Stimulated activated CD4-positive, alpha-beta T cell treated with anti-CD3 and anti-CD28 coated beads, Interleukin-1b, Interleukin-23, amount 100 ng/mL, for 1 hour (primary cell): Measurements from ENCODE around the gene IFITM1.

Experiments
- DNase-seq, 2 donors: peaks; one replicate each; pipeline ENCODE4 v3.0.0-alpha.2; 2020; ENCODE audit warnings: low read depth in 2 of 2

IFITM1 gene

DNA sequence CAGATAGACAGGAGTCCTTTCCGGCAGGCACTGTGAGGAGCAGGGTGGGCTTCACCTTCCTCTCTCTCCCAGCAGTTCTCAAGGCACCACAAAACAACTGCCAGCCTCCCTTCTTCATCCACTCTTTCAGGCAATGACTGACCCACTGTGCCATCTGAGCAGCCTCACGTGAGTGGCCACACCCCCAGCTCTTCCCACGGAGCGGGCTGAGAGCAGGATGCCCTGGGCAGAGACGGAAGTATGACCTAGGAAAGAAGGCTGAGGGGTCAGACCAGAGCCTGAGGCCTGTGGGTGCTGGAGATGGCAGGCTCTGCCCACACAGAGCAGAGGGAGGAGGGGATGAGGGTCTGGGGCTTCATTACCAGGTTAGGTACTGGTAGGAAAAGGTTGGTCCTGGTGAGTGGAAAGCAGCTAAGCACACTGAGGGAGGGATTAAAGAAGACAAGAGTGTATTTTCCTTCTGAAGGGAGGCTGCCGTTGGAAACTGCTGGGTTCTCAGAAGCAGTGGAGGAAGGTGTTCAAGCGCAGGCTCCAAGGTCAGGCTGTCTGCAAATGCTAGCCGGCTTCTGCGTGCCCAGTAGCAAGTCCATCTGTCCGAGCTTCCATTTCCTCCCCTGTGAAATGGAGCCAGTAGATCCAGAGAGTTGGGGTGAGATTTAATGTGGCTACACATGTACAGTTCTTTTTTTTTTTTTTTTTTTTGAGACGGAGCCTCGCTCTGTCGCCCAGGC, 31.0 kb upstream of the IFITM1 start:
- DNase-seq = no peak

DNA sequence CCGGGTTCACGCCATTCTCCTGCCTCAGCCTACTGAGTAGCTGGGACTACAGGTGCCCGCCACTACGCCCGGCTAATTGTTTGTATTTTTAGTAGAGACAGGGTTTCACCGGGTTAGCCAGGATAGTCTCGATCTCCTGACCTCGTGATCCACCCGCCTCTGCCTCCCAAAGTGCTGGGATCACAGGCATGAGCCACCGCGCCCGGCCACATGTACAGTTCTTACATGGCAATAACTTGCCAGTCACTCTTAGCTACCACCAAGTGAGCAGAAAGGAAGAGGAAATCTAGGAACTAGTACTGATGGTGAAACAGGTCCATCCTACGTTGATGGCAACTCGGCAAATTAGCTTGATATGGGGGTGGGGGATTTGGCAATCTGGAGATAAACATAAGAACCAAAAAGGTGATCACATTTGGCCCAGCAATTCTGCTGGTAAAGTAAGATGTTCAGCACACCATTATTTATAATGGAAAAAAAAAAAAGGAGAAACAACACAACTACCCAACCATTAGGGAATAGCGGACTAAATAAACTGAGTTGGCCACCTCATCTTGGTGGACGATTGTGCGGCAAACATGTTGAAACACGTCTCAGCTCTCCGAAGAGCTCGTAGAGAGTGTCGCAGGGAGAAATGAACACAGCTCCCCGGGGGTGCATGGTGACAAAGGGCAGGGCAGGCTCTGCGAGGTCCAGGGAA, 30.3 kb upstream of the IFITM1 start:
- DNase-seq = no peak

DNA sequence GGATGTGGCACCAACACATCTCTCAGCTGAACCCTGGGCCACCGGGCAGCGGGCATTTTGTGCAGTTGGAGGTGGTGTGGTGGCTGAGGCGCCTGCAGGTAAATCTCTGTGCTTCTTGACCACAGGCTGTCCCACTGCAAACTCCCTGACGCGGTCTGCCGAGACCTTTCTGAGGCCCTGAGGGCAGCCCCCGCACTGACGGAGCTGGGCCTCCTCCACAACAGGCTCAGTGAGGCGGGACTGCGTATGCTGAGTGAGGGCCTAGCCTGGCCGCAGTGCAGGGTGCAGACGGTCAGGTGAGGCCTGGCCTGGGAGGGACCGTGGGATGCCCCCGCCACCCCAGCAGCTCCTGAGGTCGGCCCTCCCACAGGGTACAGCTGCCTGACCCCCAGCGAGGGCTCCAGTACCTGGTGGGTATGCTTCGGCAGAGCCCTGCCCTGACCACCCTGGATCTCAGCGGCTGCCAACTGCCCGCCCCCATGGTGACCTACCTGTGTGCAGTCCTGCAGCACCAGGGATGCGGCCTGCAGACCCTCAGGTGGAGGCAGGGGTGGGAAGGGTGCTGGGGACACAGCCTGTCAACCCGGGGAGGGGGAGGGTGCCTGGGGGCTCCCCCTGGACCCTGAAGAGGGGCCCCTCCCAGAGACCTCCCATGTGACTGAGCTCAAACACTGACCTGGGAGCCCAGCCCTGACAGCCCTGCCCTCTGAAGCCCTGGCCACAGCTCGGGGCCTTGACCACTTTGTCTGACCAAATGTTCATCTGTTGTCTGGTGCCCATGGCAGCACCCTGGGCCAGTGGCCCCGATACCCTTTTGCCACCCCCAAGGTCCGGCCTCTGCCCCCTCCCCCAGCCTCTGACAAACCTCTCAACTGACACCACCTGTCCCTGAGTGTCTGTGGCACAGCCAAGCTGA, 29.5 kb upstream of the IFITM1 start:
- no peak for DNase-seq

DNA sequence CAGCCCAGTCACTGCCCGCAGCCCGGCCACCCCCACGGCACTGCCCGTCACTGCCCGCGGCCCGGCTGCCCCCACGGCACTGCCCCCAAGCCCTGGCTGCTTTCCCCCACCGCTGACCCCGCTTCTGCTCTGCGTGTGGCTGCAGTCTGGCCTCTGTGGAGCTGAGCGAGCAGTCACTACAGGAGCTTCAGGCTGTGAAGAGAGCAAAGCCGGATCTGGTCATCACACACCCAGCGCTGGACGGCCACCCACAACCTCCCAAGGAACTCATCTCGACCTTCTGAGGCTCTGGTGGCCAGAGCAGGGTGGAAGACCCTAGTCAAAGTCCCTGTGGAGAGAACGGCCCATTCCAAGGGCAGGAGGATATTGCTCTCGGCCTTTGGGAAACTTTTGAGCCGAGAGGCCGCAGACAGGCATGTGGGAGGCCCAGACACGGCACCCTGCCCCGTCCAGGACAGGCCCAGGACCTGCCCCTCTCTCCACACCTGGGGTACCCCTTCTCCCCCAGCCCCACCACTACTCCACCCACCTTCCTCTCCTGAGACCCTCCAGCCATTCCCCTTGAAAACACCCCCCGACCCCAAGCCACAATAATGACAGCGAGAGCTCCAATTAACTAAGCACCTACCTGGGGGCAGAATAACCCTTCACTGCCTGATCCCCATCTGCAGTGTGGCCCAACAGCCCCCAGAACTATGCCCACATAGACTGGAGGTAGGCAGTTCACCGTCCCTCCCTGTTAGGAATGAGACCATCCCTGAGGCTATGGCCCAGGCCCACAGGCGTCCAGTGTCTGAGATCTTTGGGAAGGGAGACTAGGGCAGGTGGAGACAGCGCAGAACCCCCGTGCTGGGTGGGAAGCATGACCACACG, 28.6 kb upstream of the IFITM1 start:
- DNase-seq = no peak

DNA sequence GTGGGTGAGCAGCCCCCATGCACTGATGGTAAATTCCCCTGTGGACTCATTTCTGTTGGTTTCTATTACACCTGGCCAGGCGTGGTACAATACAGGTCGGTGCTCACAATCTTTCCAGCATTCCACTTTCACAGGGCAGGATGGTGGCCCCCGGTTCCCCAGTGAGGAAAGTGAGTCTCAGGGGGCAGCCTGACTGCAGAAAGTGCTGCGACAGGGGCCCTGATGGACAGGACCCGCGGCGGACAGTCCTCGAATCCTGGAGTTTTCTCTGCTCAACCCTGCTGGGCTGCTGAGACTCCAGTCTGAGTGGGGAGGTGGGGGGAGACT, 28.0 kb upstream of the IFITM1 start:
- no peak for DNase-seq

DNA sequence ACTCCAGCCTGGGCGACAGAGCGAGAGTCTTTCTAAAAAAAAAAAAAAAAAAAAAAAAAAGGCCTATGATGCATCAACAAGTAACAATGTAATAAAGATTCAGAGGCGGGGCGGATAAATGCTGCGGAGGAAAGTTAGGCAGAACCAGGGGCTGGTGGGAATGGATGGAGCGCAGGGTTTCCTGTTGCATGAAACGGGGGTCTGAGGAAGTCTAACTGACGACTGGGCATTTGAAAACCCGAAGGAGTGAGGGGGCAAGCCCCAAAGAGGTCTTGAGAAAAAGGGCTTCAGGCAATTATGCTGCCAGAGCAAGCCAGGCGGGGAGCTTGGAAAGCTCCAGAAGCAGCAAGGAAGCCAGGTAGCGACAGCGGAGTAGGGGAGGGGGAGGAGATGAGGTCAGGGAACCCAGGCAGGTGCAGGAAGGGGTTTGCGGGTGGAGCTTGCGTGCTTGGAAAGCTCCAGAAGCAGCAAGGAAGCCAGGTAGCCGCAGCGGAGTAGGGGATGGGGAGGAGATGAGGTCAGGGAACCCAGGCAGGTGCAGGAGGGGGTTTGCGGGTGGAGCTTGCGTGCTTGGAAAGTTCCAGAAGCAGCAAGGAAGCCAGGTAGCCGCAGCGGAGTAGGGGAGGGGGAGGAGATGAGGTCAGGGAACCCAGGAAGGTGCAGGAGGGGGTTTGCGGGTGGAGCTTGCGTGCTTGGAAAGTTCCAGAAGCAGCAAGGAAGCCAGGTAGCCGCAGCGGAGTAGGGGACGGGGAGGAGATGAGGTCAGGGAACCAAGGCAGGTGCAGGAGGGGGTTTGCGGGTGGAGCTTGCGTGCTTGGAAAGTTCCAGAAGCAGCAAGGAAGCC, 26.6 kb upstream of the IFITM1 start:
- DNase-seq = peak in 1 of 2 donors; percentile 76

DNA sequence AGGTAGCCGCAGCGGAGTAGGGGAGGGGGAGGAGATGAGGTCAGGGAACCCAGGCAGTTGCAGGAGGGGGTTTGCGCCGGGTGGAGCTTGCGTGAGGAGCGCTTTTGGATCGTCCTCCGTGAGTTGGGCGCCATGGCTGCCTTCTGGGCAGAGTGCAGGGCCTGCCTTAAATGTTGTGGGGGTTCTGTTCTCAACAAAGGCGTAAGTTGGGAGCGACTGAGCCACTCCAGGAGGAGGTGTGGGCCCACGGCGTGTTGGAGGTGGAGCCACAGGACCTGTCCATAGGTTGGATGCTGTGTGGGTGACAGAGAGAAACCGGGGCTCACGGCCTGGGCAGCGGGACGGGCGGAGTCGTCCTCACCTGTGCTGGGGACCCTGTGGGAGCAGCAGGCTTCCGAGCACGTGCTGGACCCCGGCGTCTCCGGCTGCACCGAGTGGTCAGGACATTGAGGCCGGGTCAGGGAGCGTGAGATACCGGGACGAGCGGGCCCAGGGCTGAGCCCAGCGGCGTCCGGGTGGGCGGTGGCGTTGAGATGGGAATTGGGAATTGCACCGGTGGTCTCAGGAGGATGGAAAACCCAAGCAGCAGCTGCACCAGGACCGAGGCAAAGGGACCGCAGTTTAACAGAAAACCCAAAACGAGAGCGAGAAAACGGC, 25.9 kb upstream of the IFITM1 start:
- no peak for DNase-seq

DNA sequence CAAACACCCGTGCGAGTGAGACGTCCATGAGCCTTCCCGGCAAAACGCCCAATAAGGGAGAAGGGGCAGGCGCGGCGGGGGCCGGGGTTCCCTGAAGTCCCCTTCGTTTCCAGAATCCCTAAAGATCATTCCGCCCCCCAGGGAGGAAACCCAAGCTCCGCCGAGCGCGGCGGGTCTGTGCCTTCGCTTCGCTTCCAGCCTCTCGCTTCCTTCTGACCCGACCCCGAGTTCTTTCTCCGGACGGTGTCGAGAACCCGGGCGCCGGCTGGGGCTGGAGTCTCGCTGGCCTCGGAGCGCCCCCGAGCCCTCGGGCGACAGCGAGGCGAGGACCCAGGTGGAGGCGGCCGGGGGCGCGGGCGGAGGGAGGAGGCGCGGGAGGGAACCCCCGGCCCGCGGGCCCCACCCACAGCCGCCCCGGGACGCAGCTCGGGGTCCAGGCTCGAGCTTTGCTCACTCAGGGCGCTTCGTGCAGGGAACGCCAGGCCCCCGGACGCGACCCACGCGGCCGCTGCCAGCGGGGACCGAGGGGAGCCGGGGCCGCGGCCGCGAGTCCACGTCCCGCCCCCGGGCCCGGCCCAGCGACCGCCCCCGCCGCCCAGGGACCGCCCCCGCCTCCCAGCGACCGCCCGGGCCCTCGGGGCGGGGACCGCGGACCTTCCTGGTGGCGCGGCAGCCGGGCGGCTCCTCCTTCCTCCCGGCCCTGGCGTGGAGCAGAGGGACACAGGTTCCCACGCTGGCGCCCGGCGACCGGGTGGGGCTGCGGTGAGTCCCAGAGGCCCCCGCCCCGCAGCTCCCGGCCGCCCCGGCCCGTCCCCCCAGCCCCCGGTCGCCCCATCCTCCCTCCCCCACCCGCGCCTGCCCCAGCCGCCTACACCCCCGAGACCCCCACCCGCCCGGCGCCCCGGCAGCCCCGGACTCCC, 25.1 kb upstream of the IFITM1 start, which contains the start of gene PGGHG:
Gene PGGHG, plus strand, starts transcription at position 649 of the 920 bp plus-strand sequence. CDS start 691 bp downstream, outside the sequence.
- no peak for DNase-seq

DNA sequence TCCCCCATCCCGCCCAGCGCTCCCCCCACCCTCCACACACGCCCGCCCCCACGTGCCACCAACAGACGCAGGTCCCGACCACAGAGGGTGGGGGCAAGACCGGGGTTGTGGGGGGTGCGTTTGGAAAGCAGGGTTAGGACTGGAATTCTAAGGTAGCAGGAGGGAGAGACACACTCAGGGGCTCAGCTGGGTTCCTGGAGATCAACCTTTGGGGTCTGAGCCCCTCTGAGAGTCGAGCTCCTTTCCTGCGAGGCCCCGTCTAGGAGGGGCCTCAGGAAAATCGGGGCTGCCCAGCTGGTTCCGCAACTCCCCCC, 24.5 kb upstream of the IFITM1 start:
- no peak for DNase-seq

DNA sequence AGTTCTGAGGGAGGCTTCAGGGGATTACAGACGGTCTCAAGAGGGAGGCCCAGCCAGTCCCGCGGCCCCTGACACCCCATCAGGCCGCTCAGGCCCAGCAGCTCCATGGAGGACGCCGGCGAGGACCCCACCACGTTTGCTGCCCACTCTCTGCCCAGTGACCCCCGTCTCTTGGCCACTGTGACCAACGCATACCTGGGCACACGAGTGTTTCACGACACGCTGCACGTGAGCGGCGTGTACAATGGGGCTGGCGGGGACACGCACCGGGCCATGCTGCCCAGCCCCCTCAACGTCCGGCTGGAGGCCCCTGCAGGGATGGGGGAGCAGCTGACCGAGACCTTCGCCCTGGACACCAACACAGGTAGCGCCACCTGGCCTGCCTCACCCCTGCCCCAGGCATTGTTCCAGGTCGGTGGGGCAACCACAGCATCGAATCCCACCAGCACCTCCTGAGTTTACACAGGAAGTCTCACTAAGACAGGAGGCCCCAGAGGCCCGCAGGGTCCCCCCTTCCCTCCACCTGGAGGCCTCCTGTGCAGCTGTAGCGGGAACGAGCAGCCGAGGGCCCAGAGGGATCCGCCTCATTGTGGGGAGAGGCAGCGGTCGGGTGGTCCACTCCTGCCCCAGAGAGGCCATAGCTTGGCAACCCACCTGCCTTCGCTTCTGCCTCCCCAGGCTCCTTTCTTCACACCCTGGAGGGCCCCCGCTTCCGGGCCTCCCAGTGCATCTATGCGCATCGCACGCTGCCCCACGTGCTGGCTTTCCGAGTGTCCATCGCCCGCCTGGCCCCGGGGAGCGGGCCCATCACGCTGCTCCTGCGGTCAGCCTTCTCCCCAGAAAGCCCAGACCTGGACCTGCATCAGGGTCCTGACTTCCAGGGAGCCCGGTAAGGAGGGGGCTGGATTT, 23.9 kb upstream of the IFITM1 start:
- no peak for DNase-seq

DNA sequence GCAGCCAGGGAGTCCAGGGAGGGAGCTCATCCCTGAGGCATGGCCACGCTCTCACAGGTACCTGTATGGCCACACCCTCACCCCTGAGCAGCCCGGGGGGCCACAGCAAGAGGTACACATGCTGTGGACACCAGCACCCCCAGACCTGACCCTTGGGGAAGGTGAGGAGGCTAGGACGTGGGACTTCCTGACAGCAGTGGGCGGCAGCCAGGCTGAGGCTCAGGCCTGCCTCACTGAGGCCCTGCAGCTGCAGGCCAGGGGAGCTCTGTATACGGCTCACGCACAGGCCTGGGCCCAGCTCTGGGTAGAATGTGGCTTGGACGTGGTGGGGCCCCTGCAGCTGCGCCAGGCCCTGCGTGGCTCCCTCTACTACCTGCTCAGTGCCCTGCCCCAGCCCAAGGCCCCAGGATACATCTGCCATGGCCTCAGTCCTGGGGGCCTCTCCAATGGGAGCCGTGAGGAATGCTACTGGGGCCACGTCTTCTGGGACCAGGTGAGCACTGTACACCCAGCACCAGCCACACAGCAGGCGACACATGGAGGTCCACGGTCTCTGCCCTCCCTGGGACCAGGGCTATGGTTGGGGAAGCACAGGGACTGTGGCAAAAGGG, 23.1 kb upstream of the IFITM1 start:
- no peak for DNase-seq

DNA sequence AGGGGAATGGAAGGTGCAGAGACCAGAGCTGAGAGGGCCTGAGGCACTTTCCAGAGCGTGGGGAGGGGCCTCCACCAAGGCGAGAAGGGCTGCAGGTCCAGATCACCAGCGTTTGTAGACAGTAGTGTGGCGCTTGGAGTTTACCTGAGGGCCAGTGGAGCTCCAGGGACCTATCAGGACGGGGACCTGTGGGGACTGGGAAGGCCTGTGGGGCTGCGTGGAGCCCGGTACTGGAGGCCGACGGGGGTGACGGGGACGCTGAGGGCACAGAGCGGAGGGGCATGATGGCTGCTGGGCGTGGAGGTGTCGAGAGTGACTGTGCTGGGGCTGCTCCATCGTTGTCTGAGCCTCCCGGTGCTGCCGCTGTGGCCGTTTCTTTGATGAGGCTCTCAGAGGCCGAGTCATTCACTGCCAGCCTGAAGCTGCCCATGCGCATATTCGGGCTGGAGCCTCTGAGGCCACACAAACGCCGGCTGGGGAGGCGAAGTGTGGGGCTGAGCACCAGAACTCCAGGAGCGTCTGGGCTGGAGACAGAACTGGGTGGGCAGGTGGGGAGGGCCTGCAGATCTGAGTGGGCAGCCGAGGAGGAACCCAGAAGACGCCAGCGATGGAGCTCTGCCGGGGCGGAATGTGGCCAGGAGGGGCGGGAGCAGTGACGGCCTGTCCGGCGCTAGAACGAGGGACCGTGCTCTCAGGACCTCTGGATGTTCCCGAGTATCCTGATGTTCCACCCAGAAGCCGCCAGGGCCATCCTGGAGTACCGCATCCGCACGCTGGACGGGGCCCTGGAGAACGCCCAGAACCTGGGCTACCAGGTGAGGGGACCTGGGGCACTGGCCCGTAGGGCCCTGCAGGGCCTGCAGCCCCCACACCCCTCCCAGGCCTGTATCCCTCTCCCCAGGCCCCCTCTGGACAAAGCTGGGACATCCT, 22.3 kb upstream of the IFITM1 start:
- DNase-seq = no peak

DNA sequence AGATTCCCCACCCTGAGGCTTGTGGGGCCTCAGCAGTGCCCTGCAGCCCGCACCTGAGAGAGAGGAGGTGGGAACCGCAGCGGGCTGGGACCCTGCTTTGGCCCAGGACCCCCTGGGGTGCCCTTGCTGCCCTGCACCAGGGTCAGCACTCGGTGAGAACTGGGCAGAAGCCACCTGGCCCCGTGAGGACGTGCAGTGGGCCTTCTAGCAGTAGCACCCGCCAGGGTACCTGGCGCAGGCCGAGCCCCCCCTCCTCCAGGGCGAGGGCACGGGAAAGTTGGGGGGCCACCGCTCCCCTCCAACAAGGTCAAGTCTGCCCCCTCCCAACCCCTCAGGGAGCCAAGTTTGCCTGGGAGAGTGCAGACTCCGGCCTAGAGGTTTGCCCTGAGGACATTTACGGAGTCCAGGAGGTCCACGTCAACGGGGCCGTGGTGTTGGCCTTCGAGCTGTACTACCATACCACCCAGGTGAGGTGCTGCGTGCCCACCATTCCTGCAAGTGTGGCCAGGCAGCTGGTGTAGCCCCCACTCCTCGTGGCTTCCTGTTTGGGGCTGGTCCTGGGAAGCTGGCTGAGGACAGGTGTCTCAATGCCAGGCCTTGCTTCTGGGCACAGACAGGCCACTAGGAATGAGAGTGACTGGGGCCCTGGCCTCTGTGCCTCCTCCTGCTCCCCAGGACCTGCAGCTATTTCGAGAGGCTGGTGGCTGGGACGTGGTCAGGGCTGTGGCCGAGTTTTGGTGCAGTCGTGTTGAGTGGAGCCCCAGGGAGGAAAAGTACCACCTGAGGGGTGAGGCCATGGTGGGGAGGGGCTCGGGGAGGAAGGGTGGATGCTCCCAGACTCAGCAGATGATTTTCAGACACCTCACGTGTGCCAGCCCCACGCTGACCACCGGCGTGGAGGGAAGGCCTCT, 21.4 kb upstream of the IFITM1 start:
- no peak for DNase-seq

DNA sequence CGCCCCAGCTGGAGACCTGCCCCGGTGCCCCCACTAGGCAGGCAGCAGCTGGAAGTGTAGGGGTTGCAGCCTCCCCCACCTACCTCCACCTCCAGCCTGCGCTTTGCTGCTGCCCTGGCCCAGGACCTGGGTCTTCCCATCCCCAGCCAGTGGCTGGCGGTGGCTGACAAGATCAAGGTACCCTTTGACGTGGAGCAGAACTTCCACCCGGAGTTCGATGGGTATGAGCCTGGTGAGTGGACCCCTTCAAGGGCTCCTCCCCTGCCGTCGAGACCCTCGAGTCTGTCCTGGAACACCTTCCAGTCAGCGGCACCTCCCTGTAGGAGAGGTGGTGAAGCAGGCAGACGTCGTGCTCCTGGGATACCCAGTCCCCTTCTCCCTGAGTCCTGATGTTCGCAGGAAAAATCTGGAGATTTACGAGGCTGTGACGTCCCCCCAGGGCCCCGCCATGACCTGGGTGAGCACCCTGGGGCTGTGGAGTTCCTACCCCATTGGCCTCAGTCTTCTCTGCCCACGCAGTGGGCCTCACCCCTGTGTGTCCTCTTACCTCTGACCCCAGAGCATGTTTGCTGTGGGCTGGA, 20.5 kb upstream of the IFITM1 start:
- no peak for DNase-seq
